Raji (cell line): ENCODE results near the gene RNF111.

Experiments
- POLR2A ChIP-seq: IDR thresholded peaks from 2 replicates; pipeline ENCODE4 v1.6.1; 2011; ENCODE audit warnings: low read depth, low read length, control low read depth; ENCODE audit not compliant: insufficient read depth

Gene RNF111

GRCh38 chr15:58985443-58985842, 2.0 kb upstream of the RNF111 start:
- no peak for TF ChIP-seq POLR2A

DNA sequence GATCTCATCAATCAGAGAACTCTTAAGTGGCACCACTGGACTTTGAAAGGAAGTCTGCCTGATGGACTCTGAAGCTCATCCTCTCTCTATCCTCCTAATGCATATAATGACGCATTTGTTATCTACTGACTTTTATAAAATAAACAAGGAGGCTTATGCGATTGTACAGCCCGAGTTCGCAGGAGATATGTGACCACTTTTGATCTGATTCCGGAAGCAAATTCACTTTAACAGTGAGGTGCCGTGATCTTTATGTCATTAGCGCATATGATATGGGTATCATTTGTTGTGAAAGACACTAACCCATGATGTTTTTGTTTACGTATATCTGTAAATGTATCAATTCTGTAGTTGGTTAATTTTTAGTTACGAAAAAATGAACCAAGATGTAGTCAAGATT, 427 bp upstream of the RNF111 start:
- TF ChIP-seq POLR2A, result no peak

- TF ChIP-seq POLR2A, result no peak
Measured at GRCh38 chr15:58988006-58988785, 733 bp downstream of the RNF111 start.

GRCh38 chr15:58992181-58992580, 4.7 kb downstream of the RNF111 start:
- TF ChIP-seq POLR2A, result no peak

GRCh38 chr15:58994906-58995453, 7.5 kb downstream of the RNF111 start:
- TF ChIP-seq POLR2A, result no peak

DNA sequence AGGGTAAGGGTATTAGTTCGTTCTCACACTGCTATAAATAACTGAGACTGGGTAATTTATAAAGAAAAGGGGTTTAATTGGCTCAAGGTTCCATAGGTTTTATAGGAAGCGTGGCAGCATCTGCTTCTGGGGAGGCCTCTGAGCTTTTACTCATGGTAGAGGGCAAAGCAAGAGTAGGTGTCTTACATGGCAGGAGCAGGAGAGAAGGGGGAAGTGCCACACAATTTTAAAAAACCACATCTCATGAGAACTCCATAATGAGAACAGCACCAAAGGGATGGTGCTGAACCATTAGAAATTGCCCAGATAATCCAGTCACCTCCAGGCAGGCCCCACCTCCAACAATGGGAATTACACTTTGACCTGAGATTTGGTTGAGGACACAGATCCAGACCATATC, 12.2 kb downstream of the RNF111 start:
- no peak for TF ChIP-seq POLR2A

DNA sequence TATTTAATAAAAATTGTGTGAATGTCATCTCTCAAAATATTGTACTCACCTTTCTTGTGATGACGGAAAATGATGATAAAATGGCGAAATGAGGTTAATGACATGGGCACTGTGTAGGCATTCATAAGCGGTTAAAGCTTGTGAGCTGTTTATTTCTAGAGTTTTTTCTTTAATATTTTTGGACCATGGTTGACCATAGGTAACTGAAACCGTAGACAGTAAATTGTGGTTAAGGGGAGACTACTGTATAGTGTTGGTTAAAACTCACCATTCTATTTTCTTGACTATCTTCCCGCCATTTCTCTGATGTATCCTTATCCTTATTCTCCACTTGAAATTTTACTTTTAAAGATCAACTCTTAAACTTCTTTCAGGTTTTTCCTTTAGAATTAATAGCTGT, 14.5 kb downstream of the RNF111 start:
- TF ChIP-seq POLR2A, result no peak

DNA sequence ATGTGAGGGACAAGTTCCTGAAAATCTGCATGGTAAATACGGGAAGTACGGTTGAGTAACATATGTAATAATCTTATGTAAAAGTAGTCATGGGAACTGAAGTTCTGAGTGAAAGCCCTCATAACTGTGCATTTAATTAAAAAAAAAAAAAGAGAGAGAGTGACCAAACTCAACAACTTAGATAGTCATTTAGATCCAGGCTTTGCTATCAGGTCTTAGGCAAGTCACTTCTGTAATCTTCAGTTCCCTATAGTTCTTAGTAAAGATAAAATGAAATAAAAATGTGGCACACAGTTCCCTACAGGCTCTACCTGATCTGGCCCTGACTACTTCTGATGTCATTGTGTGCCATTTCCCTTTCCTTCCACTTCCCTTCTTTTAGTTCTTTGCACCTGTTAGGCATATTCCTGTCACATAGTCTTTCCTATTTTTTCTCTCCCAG, 15.0 kb downstream of the RNF111 start:
- TF ChIP-seq POLR2A, result no peak

DNA sequence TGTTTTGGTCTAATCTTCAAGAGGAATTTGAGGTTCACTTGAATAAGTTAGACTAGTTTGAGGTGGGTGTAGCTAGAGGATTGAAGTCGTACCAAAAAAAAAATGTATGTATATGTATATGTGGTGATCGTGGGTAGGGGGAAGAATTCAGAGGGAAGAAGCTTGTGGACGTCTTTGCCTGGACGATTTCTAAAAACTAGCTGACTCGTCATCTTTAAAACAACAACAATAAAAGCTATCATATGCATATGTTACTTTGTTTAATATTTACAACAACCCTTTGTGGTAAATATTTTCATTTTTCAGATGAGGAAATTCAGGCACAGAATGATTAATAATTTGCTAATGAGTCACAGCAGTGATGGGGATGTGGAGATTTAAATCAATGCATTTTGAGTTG, 18.1 kb downstream of the RNF111 start:
- no peak for TF ChIP-seq POLR2A

GRCh38 chr15:59008086-59008485, 20.6 kb downstream of the RNF111 start:
- no peak for TF ChIP-seq POLR2A

- no peak for TF ChIP-seq POLR2A
Measured at GRCh38 chr15:59011262-59011952, 23.9 kb downstream of the RNF111 start.

DNA sequence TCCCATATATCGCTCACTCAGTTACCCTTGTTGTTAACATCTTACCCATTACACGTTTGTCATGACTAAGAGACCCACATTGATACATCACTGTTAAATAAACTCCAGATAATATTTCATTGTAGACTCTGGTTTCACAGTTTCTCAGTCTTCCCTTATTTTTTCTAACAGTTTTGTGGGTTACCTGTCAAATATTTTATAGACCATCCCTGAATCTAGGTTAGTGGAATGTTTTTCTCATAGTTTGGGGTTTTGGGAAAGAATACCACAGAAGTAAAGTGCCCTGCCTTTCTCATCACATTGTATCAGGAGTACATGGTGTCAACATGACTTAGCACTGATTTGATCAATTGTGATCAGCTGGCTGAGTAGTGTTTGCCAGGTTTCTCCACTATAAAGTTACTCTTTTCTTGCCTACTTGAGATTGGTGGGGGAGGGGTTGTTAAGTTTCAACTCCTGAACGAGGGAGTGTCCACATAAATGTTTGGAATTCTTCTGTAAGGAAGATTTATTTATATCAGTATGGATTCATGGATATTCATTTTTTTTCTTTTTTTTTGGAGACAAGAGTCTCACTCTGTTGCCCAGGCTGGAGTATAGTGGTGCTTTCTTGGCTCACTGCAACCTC, 25.9 kb downstream of the RNF111 start:
- no peak for TF ChIP-seq POLR2A

GRCh38 chr15:59014068-59014467, 26.6 kb downstream of the RNF111 start:
- no peak for TF ChIP-seq POLR2A

- TF ChIP-seq POLR2A, result no peak
Measured at GRCh38 chr15:59017449-59017848, 30.0 kb downstream of the RNF111 start.

GRCh38 chr15:59018833-59019232, 31.4 kb downstream of the RNF111 start:
- TF ChIP-seq POLR2A, result no peak

GRCh38 chr15:59020322-59020721, 32.9 kb downstream of the RNF111 start:
- no peak for TF ChIP-seq POLR2A
